ENCODE data around the gene AVPI1.
"Not testable (repeated sequence)": the region's sequence is repeated elsewhere in the genome, so short reads cannot be mapped to it uniquely, and the experiment has no call there.

The AVPI1 gene

GRCh38 chr10:97682042-97682441 lies 5.0 kb downstream of the AVPI1 start:
- DNase-seq (ENCODE audit: low spot score), result no peak

GRCh38 chr10:97679594-97679993 lies 7.4 kb downstream of the AVPI1 start:
- DNase-seq (ENCODE audit: low spot score), result no peak

- DNase-seq (ENCODE audit: low spot score), result no peak
These were observed 10.1 kb downstream of the AVPI1 start for GRCh38 chr10:97676770-97677581.

- DNase-seq (ENCODE audit: low spot score), result no peak
These were observed 11.8 kb downstream of the AVPI1 start for GRCh38 chr10:97675222-97675621.

GRCh38 chr10:97673736-97674525 lies 13.1 kb downstream of the AVPI1 start:
- DNase-seq (ENCODE audit: low spot score), result no peak

GRCh38 chr10:97669571-97669970 lies 17.5 kb downstream of the AVPI1 start:
- DNase-seq (ENCODE audit: low spot score), result no peak

GRCh38 chr10:97667463-97667862 lies 19.6 kb downstream of the AVPI1 start:
- no peak for DNase-seq (ENCODE audit: low spot score)

GRCh38 chr10:97666992-97667391 lies 20.0 kb downstream of the AVPI1 start:
- no peak for DNase-seq (ENCODE audit: low spot score)

- DNase-seq (ENCODE audit: low spot score), result no peak
These were observed 22.7 kb downstream of the AVPI1 start for GRCh38 chr10:97664282-97664850.

GRCh38 chr10:97659589-97659988 lies 27.5 kb downstream of the AVPI1 start:
- DNase-seq (ENCODE audit: low spot score), result no peak

- DNase-seq (ENCODE audit: low spot score), result no peak
These were observed 30.3 kb downstream of the AVPI1 start for GRCh38 chr10:97656777-97657176.

GRCh38 chr10:97651773-97652172 lies 35.3 kb downstream of the AVPI1 start:
- no peak for DNase-seq (ENCODE audit: low spot score)

GRCh38 chr10:97650726-97651125 lies 36.3 kb downstream of the AVPI1 start:
- DNase-seq (ENCODE audit: low spot score), result no peak

- not testable (repeated sequence) for DNase-seq (ENCODE audit: low spot score)
These were observed 37.7 kb downstream of the AVPI1 start for GRCh38 chr10:97649405-97649750.

- no peak for DNase-seq (ENCODE audit: low spot score)
These were observed 38.3 kb downstream of the AVPI1 start for GRCh38 chr10:97648562-97649404.

- DNase-seq (ENCODE audit: low spot score), result no peak
These were observed 39.5 kb downstream of the AVPI1 start for GRCh38 chr10:97647556-97647955.

GRCh38 chr10:97644936-97645335 lies 42.1 kb downstream of the AVPI1 start:
- DNase-seq (ENCODE audit: low spot score), result no peak

GRCh38 chr10:97643441-97643985 lies 43.5 kb downstream of the AVPI1 start:
- no peak for DNase-seq (ENCODE audit: low spot score)

GRCh38 chr10:97642471-97643159 lies 44.4 kb downstream of the AVPI1 start:
- not testable (repeated sequence) for DNase-seq (ENCODE audit: low spot score)

- DNase-seq (ENCODE audit: low spot score), result no peak
These were observed 45.9 kb downstream of the AVPI1 start for GRCh38 chr10:97640868-97641811.
